ENCODE measurements around the gene CSF3R. TPM values are rescaled to one million over a fixed set of nuclear protein-coding genes. Genes with fewer than 3 reads are reported as not detected.

CSF3R gene
- total and polyA plus RNA-seq, 2 experiments from 2014 or later, result not detected

- H3K36me3 ChIP-seq (ENCODE audit: insufficient read depth), result no peaks in the 10 kb centered on the region
- DNase-seq (ENCODE audit: low spot score) (no peak), ATAC-seq (peak; percentile 7; the same call in 2 of the 3 replicates)
- Mint-ChIP-seq H3K4me1 (peaks cover 19% of the 10 kb centered on the region), H3K4me3 (no peak overlapping the region), H3K9me3 (no peaks in the 10 kb centered on the region), H3K27ac (no peak overlapping the region), H3K27me3 (ENCODE audit: insufficient read depth, low read depth, poor library complexity) (peaks cover 9% of the 10 kb centered on the region), H3K36me3 (ENCODE audit: low read depth) (no peaks in the 10 kb centered on the region)
- H3K27me3 ChIP-seq (ENCODE audit: insufficient read depth), result no peaks in the 10 kb centered on the region
- H3K9me2 ChIP-seq (ENCODE audit: insufficient read depth), result no peaks in the 10 kb centered on the region
- H3K4me2 ChIP-seq, result no peak overlapping the region
- H3K4me1 ChIP-seq (ENCODE audit: insufficient read depth), result no peaks in the 10 kb centered on the region
- no peaks in the 10 kb centered on the region for H3F3A ChIP-seq (replicated peaks; ENCODE audit: low read depth)
- H2AFZ ChIP-seq, result peak overlapping the region; percentile 92; the same call in 1 of the 2 replicates
- H3K27ac ChIP-seq (ENCODE audit: low read depth), result no peak overlapping the region
- TF ChIP-seq NANOG (IDR thresholded peaks at IDR 0.05; ENCODE audit: borderline replicate concordance) (no peak), ETS1 (IDR thresholded peaks at IDR 0.05) (no peak), CREB1 (CRISPR knock-in tag; IDR thresholded peaks at IDR 0.05; ENCODE audit: low read depth) (no peak), ZNF331 (CRISPR knock-in tag; IDR thresholded peaks at IDR 0.05; ENCODE audit: low read depth) (no peak), JUNB (IDR thresholded peaks at IDR 0.05; ENCODE audit: unreplicated experiment) (no peak), REST (IDR thresholded peaks at IDR 0.05; ENCODE audit: unreplicated experiment) (no peak), STAT1 (IDR thresholded peaks at IDR 0.05; ENCODE audit: unreplicated experiment) (no peak)
- H3K4me3 ChIP-seq, result no peak overlapping the region
- H4K20me1 ChIP-seq (replicated peaks; ENCODE audit: insufficient read depth), result no peaks in the 10 kb centered on the region
- no peaks in the 10 kb centered on the region for H3K79me2 ChIP-seq (replicated peaks; ENCODE audit: insufficient read depth)
These were observed 34.5 kb upstream of the CSF3R start for GRCh38 chr1:36517011-36517771.

GRCh38 chr1:36516372-36517010, 33.8 kb upstream of the CSF3R start:
- H3K27me3 ChIP-seq (ENCODE audit: insufficient read depth), result no peaks in the 10 kb centered on the region
- H3K79me2 ChIP-seq (replicated peaks; ENCODE audit: insufficient read depth), result no peaks in the 10 kb centered on the region
- H3K4me3 Mint-ChIP-seq, result no peak overlapping the region
- peak; percentile 94 to 99 for TF ChIP-seq CTCF (conservative IDR thresholded peaks at IDR 0.05; ENCODE audit: low read depth in 2 of 2)
- no peak for TF ChIP-seq NANOG (IDR thresholded peaks at IDR 0.05; ENCODE audit: borderline replicate concordance)
- TF ChIP-seq ZNF331 (CRISPR knock-in tag; IDR thresholded peaks at IDR 0.05; ENCODE audit: low read depth), result no peak
- TF ChIP-seq EZH2 (IDR thresholded peaks at IDR 0.05; ENCODE audit: low read depth, unreplicated experiment), result no peak
- TF ChIP-seq JUNB (IDR thresholded peaks at IDR 0.05; ENCODE audit: unreplicated experiment), result no peak
- no peak for TF ChIP-seq REST (IDR thresholded peaks at IDR 0.05; ENCODE audit: unreplicated experiment)
- no peak for TF ChIP-seq EZH2phosphoT487 (IDR thresholded peaks at IDR 0.05; ENCODE audit: unreplicated experiment)
- H3K9me3 Mint-ChIP-seq, result no peaks in the 10 kb centered on the region
- H3K4me3 ChIP-seq, result no peak overlapping the region
- H3K4me2 ChIP-seq, result no peak overlapping the region
- H3K9me2 ChIP-seq (ENCODE audit: insufficient read depth), result no peaks in the 10 kb centered on the region
- H3K4me1 Mint-ChIP-seq, result peaks cover 19% of the 10 kb centered on the region
- no peaks in the 10 kb centered on the region for H3K36me3 Mint-ChIP-seq (ENCODE audit: low read depth)
- no peak overlapping the region for H3K27ac ChIP-seq (ENCODE audit: low read depth)
- H3K27ac Mint-ChIP-seq, result no peak overlapping the region
- no peaks in the 10 kb centered on the region for H4K20me1 ChIP-seq (replicated peaks; ENCODE audit: insufficient read depth)
- no peaks in the 10 kb centered on the region for H3F3A ChIP-seq (replicated peaks; ENCODE audit: low read depth)
- peaks cover 9% of the 10 kb centered on the region for H3K27me3 Mint-ChIP-seq (ENCODE audit: insufficient read depth, low read depth, poor library complexity)
- ATAC-seq (peak; percentile 84), DNase-seq (ENCODE audit: low spot score) (peak; percentile 86)
- peak overlapping the region; percentile 92 for H2AFZ ChIP-seq
- no peaks in the 10 kb centered on the region for H3K36me3 ChIP-seq (ENCODE audit: insufficient read depth)
- no peaks in the 10 kb centered on the region for H3K4me1 ChIP-seq (ENCODE audit: insufficient read depth)
